ENCODE data around the gene DOP1A. TPM values are rescaled to one million over a fixed set of nuclear protein-coding genes. Genes with fewer than 3 reads are reported as not detected.

The DOP1A gene
- total RNA-seq, 4 donors from 2014 or later: 30.6 to 43.5 (median 37.9) TPM

GRCh38 chr6:83168556-83168955 lies 101.1 kb downstream of the DOP1A start:
- Histone ChIP-seq H3K27me3 (no peaks in the 10 kb centered on the region), H3K9me3 (no peaks in the 10 kb centered on the region), H3K27ac (no peak overlapping the region), H3K4me3 (no peak overlapping the region), H3K36me3 (peaks cover 2 to 100% (median 20%) of the 10 kb centered on the region in 3 donors), H3K4me1 (no peaks in the 10 kb centered on the region)
- 85 to 100% methylated on average over 1 of the region's 1 CpG for WGBS, 2 donors
- TF ChIP-seq EP300 (IDR thresholded peaks at IDR 0.05): no peak
- no peak for TF ChIP-seq POLR2A (IDR thresholded peaks at IDR 0.05)
- TF ChIP-seq, protein P1, sequence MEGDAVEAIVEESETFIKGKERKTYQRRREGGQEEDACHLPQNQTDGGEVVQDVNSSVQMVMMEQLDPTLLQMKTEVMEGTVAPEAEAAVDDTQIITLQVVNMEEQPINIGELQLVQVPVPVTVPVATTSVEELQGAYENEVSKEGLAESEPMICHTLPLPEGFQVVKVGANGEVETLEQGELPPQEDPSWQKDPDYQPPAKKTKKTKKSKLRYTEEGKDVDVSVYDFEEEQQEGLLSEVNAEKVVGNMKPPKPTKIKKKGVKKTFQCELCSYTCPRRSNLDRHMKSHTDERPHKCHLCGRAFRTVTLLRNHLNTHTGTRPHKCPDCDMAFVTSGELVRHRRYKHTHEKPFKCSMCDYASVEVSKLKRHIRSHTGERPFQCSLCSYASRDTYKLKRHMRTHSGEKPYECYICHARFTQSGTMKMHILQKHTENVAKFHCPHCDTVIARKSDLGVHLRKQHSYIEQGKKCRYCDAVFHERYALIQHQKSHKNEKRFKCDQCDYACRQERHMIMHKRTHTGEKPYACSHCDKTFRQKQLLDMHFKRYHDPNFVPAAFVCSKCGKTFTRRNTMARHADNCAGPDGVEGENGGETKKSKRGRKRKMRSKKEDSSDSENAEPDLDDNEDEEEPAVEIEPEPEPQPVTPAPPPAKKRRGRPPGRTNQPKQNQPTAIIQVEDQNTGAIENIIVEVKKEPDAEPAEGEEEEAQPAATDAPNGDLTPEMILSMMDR (IDR thresholded peaks at IDR 0.05): no peak
- DNase-seq (ENCODE audit: low spot score in 2 of 2): no peak

- H3K36me3 ChIP-seq: peaks cover 2 to 100% (median 25%) of the 10 kb centered on the region in 3 donors
- no peaks in the 10 kb centered on the region for H3K27me3 ChIP-seq
- H3K4me3 ChIP-seq: no peak overlapping the region
- H3K9me3 ChIP-seq: no peaks in the 10 kb centered on the region
- no peak for TF ChIP-seq EP300 (IDR thresholded peaks at IDR 0.05)
- TF ChIP-seq, protein P1 (IDR thresholded peaks at IDR 0.05): no peak
- TF ChIP-seq POLR2A (IDR thresholded peaks at IDR 0.05): no peak
- no peaks in the 10 kb centered on the region for H3K4me1 ChIP-seq
- H3K27ac ChIP-seq: no peak overlapping the region
- no peak for DNase-seq (ENCODE audit: low spot score in 2 of 2)
These were observed 101.6 kb downstream of the DOP1A start for GRCh38 chr6:83169106-83169505.

GRCh38 chr6:83169511-83169910 lies 102.0 kb downstream of the DOP1A start:
- Histone ChIP-seq H3K36me3 (peaks cover 2 to 100% (median 28%) of the 10 kb centered on the region in 3 donors), H3K9me3 (no peaks in the 10 kb centered on the region), H3K27me3 (no peaks in the 10 kb centered on the region), H3K4me1 (no peaks in the 10 kb centered on the region), H3K27ac (no peak overlapping the region), H3K4me3 (no peak overlapping the region)
- no peak for DNase-seq (ENCODE audit: low spot score in 2 of 2)
- TF ChIP-seq, protein P1 (IDR thresholded peaks at IDR 0.05): no peak
- TF ChIP-seq POLR2A (IDR thresholded peaks at IDR 0.05): no peak
- TF ChIP-seq EP300 (IDR thresholded peaks at IDR 0.05): no peak
- WGBS, 2 donors: 76 to 85% methylated on average over 1 of the region's 1 CpG

GRCh38 chr6:83176246-83176645 lies 108.8 kb downstream of the DOP1A start:
- TF ChIP-seq EP300 (IDR thresholded peaks at IDR 0.05) (no peak), POLR2A (IDR thresholded peaks at IDR 0.05) (no peak)
- TF ChIP-seq, protein P1 (IDR thresholded peaks at IDR 0.05): no peak
- Histone ChIP-seq H3K4me1 (no peaks in the 10 kb centered on the region), H3K36me3 (peaks cover 0 to 84% (median 8%) of the 10 kb centered on the region in 3 donors), H3K27ac (no peak overlapping the region), H3K9me3 (no peaks in the 10 kb centered on the region), H3K4me3 (no peak overlapping the region), H3K27me3 (no peaks in the 10 kb centered on the region)
- 85 to 86% methylated on average over 4 of the region's 4 CpGs for WGBS, 2 donors
- DNase-seq (ENCODE audit: low spot score in 2 of 2): no peak

DNA sequence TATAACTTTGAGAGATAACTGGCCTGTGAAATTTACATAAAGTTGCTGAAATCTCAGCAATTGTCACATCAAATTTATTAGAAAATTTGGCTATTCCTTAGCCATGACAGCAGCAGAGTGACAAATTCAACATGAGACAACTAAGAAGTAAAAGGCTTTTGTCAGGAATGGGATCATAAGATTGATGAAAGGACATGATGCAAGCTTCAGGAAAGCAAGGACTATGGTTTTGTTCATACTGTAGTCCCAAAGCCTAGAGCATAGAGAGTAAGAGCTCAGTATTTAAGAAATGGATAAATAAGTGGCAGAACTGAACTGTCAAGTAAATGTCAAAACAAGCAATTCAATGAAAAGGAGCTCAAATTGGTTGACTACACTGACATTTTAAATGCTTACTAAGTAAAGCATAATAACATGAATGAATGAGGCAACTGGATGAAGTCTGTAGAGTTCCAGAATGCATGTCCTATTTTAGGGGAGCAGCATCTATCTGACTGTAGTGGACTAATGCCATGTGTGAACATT lies 113.0 kb downstream of the DOP1A start:
- Histone ChIP-seq H3K27me3 (no peaks in the 10 kb centered on the region), H3K27ac (no peak overlapping the region), H3K4me1 (no peaks in the 10 kb centered on the region), H3K4me3 (no peak overlapping the region), H3K9me3 (no peaks in the 10 kb centered on the region), H3K36me3 (peaks cover 0 to 73% (median 0%) of the 10 kb centered on the region in 3 donors)
- DNase-seq (ENCODE audit: low spot score in 2 of 2): no peak
- TF ChIP-seq, protein P1 (IDR thresholded peaks at IDR 0.05): no peak
- TF ChIP-seq EP300 (IDR thresholded peaks at IDR 0.05): no peak
- no peak for TF ChIP-seq POLR2A (IDR thresholded peaks at IDR 0.05)

All from tibial nerve (tissue), 4 donors.